Left lobe of liver (tissue), 2 donors: ENCODE results near the gene MGAT5. TPM values are rescaled to one million over a fixed set of nuclear protein-coding genes. Genes with fewer than 3 reads are reported as not detected.

Experiments
- ATAC-seq: fragments of 200-7000 bp; cut with Tn5 transposase; one replicate; pipeline ENCODE4 v1.9.1; 2020; ENCODE audit warnings: mild to moderate bottlenecking, moderate library complexity
- DNase-seq: peaks from one replicate; pipeline ENCODE4 v3.0.0-alpha.2; 2020; ENCODE audit warnings: low spot score
- total RNA-seq: library from RNA; stranded (reverse); gene quantifications from one replicate; pipeline ENCODE4 v1.2.1, GENCODE V29; 2021
- donor health status: DM: no; HTN: no; CAD: no; lungs with moderate emphysema.
- donor health status: DM: no; HTN: yes; CAD: no.

The MGAT5 gene
- total RNA-seq, 1 donor from 2014 or later, result 7.5 TPM

GRCh38 chr2:134493797-134494196 lies 239.9 kb downstream of the MGAT5 start:
- ATAC-seq, result no peak

GRCh38 chr2:134498654-134499053 lies 244.8 kb downstream of the MGAT5 start:
- ATAC-seq, result no peak
- DNase-seq, result no peak

More at GRCh38 chr2:134493797-134494196, 239.9 kb downstream of the MGAT5 start:
- no peak for DNase-seq

- ATAC-seq (no peak), DNase-seq (no peak)
Observed at GRCh38 chr2:134499307-134499926, 245.5 kb downstream of the MGAT5 start.

GRCh38 chr2:134500211-134500935 lies 246.5 kb downstream of the MGAT5 start:
- DNase-seq, result no peak

GRCh38 chr2:134501476-134502091 lies 247.7 kb downstream of the MGAT5 start:
- DNase-seq, result no peak
- no peak for ATAC-seq

More at GRCh38 chr2:134500211-134500935, 246.5 kb downstream of the MGAT5 start:
- no peak for ATAC-seq

- ATAC-seq, result no peak
- DNase-seq, result no peak
Observed at GRCh38 chr2:134502104-134502503, 248.2 kb downstream of the MGAT5 start.
